ENCODE results near the gene CREB3L2.

CREB3L2 gene

GRCh38 chr7:137950967-137951366, 50.9 kb downstream of the CREB3L2 start:
- DNase-seq (ENCODE audit: low read depth), result no peak

- DNase-seq (ENCODE audit: low read depth), result no peak
These were observed 51.6 kb downstream of the CREB3L2 start for GRCh38 chr7:137950263-137950621.

GRCh38 chr7:137949416-137950262, 52.2 kb downstream of the CREB3L2 start:
- no peak for DNase-seq (ENCODE audit: low read depth)

- DNase-seq (ENCODE audit: low read depth), result no peak
These were observed 53.0 kb downstream of the CREB3L2 start for GRCh38 chr7:137948845-137949330.

GRCh38 chr7:137948083-137948844, 53.6 kb downstream of the CREB3L2 start:
- no peak for DNase-seq (ENCODE audit: low read depth)

- no peak for DNase-seq (ENCODE audit: low read depth)
These were observed 54.8 kb downstream of the CREB3L2 start for GRCh38 chr7:137947046-137947445.

GRCh38 chr7:137946011-137946410, 55.9 kb downstream of the CREB3L2 start:
- DNase-seq (ENCODE audit: low read depth), result no peak

- no peak for DNase-seq (ENCODE audit: low read depth)
These were observed 57.7 kb downstream of the CREB3L2 start for GRCh38 chr7:137944168-137944567.

- DNase-seq (ENCODE audit: low read depth), result no peak
These were observed 58.7 kb downstream of the CREB3L2 start for GRCh38 chr7:137943132-137943551.

- DNase-seq (ENCODE audit: low read depth), result no peak
These were observed 59.3 kb downstream of the CREB3L2 start for GRCh38 chr7:137942484-137943115.

GRCh38 chr7:137940656-137941518, 61.0 kb downstream of the CREB3L2 start:
- DNase-seq (ENCODE audit: low read depth), result no peak

- no peak for DNase-seq (ENCODE audit: low read depth)
These were observed 61.7 kb downstream of the CREB3L2 start for GRCh38 chr7:137940218-137940617.

GRCh38 chr7:137937202-137937560, 64.7 kb downstream of the CREB3L2 start:
- DNase-seq (ENCODE audit: low read depth), result no peak

GRCh38 chr7:137936509-137937201, 65.2 kb downstream of the CREB3L2 start:
- no peak for DNase-seq (ENCODE audit: low read depth)

GRCh38 chr7:137935884-137936508, 65.9 kb downstream of the CREB3L2 start:
- DNase-seq (ENCODE audit: low read depth), result no peak

- no peak for DNase-seq (ENCODE audit: low read depth)
These were observed 66.7 kb downstream of the CREB3L2 start for GRCh38 chr7:137934941-137935883.

- DNase-seq (ENCODE audit: low read depth), result no peak
These were observed 67.6 kb downstream of the CREB3L2 start for GRCh38 chr7:137934176-137934826.

GRCh38 chr7:137933270-137934017, 68.4 kb downstream of the CREB3L2 start:
- DNase-seq (ENCODE audit: low read depth), result no peak
